IMR-90 (cell line): ENCODE results near the gene SLC25A21.

Experiments used
- BHLHE40 ChIP-seq: fragments of 150-350 bp; IDR thresholded peaks from 2 replicates; pipeline ENCODE4 v1.6.1; 2016; ENCODE audit warnings: mild to moderate bottlenecking, low read depth, low read length
- CEBPB ChIP-seq: IDR thresholded peaks from 2 replicates; pipeline ENCODE4 v1.6.1; 2012; ENCODE audit warnings: low read depth, low read length, improper control_type of control experiment
- CHD1 ChIP-seq: IDR thresholded peaks from 2 replicates; pipeline ENCODE4 v1.6.1; 2012; ENCODE audit warnings: low read depth, low read length, improper control_type of control experiment
- CTCF ChIP-seq: conservative IDR thresholded peaks from 2 replicates; pipeline ENCODE4 v1.5.1; 2012; ENCODE audit warnings: mild to moderate bottlenecking, low read depth, low read length, improper control_type of control experiment
- ELK1 ChIP-seq: fragments of 150-350 bp; IDR thresholded peaks from 2 replicates; pipeline ENCODE4 v1.6.1; 2016; ENCODE audit warnings: low read depth, mild to moderate bottlenecking, low read length, moderate library complexity, borderline replicate concordance
- MAFK ChIP-seq: IDR thresholded peaks from 2 replicates; pipeline ENCODE4 v1.6.1; 2012; ENCODE audit warnings: low read depth, low read length, improper control_type of control experiment
- MXI1 ChIP-seq: IDR thresholded peaks from 2 replicates; pipeline ENCODE4 v1.6.1; 2012; ENCODE audit warnings: low read depth, mild to moderate bottlenecking, low read length, moderate library complexity, borderline replicate concordance
- POLR2A ChIP-seq: IDR thresholded peaks from 2 replicates; pipeline ENCODE4 v1.6.1; 2012; ENCODE audit warnings: mild to moderate bottlenecking, low read depth, low read length
- RAD21 ChIP-seq: IDR thresholded peaks from 2 replicates; pipeline ENCODE4 v1.6.1; 2012; ENCODE audit warnings: low read length, improper control_type of control experiment
- RCOR1 ChIP-seq: IDR thresholded peaks from 2 replicates; pipeline ENCODE4 v1.6.1; 2012; ENCODE audit warnings: mild to moderate bottlenecking, low read length, improper control_type of control experiment; ENCODE audit not compliant: insufficient replicate concordance
- RFX5 ChIP-seq: IDR thresholded peaks from 2 replicates; pipeline ENCODE4 v1.8.0; 2012; ENCODE audit warnings: low read depth, mild to moderate bottlenecking, low read length, moderate library complexity
- SMC3 ChIP-seq: fragments of 150-350 bp; IDR thresholded peaks from 2 replicates; pipeline ENCODE4 v1.6.1; 2016; ENCODE audit warnings: low read depth, mild to moderate bottlenecking, antibody characterized with exemption, low read length, moderate library complexity
- USF2 ChIP-seq: fragments of 150-350 bp; IDR thresholded peaks from 2 replicates; pipeline ENCODE4 v1.6.1; 2017; ENCODE audit warnings: mild to moderate bottlenecking, antibody characterized with exemption, low read length, low read depth

- no peak for TF ChIP-seq CTCF
- TF ChIP-seq SMC3, result no peak
- TF ChIP-seq RFX5, result no peak
- TF ChIP-seq ELK1, result no peak
- TF ChIP-seq POLR2A, result no peak
- TF ChIP-seq MAFK, result no peak
- no peak for TF ChIP-seq MXI1
- no peak for TF ChIP-seq RCOR1
- TF ChIP-seq USF2, result no peak
- no peak for TF ChIP-seq BHLHE40
- no peak for TF ChIP-seq RAD21
- TF ChIP-seq CEBPB, result no peak
- TF ChIP-seq CHD1, result no peak
Measured at GRCh38 chr14:37054144-37054543, 118.3 kb downstream of the SLC25A21 start.
